ENCODE data around the gene DENND5B.

DENND5B gene

GRCh38 chr12:31524791-31525495, 66.0 kb downstream of the DENND5B start:
- TF ChIP-seq SIN3A (IDR thresholded peaks at IDR 0.05; ENCODE audit: borderline replicate concordance, insufficient read depth, low read length) (no peak), TAF1 (IDR thresholded peaks at IDR 0.05; ENCODE audit: borderline replicate concordance, insufficient read depth, low read length) (no peak), REST (IDR thresholded peaks at IDR 0.05; ENCODE audit: insufficient read depth in 1 of 2, low read depth in 2 of 2, low read length in 2 of 2) (no peak), FOXP2 (optimal IDR thresholded peaks at IDR 0.05; ENCODE audit: borderline replicate concordance, extremely low read depth, extremely low read length, insufficient read depth) (no peak), POLR2AphosphoS5 (IDR thresholded peaks at IDR 0.05; ENCODE audit: low read depth, low read length) (no peak)

- no peak for TF ChIP-seq REST (IDR thresholded peaks at IDR 0.05; ENCODE audit: insufficient read depth in 1 of 2, low read depth in 2 of 2, low read length in 2 of 2)
These were observed 67.6 kb downstream of the DENND5B start for GRCh38 chr12:31523306-31523705.

GRCh38 chr12:31522607-31523006, 68.3 kb downstream of the DENND5B start:
- TF ChIP-seq POLR2AphosphoS5 (IDR thresholded peaks at IDR 0.05; ENCODE audit: low read depth, low read length) = no peak
- TF ChIP-seq FOXP2 (optimal IDR thresholded peaks at IDR 0.05; ENCODE audit: borderline replicate concordance, extremely low read depth, extremely low read length, insufficient read depth) = no peak
- no peak for TF ChIP-seq REST (IDR thresholded peaks at IDR 0.05; ENCODE audit: insufficient read depth in 1 of 2, low read depth in 2 of 2, low read length in 2 of 2)
- TF ChIP-seq TAF1 (IDR thresholded peaks at IDR 0.05; ENCODE audit: borderline replicate concordance, insufficient read depth, low read length) = no peak
- no peak for TF ChIP-seq SIN3A (IDR thresholded peaks at IDR 0.05; ENCODE audit: borderline replicate concordance, insufficient read depth, low read length)

GRCh38 chr12:31521964-31522363, 69.0 kb downstream of the DENND5B start:
- TF ChIP-seq SIN3A (IDR thresholded peaks at IDR 0.05; ENCODE audit: borderline replicate concordance, insufficient read depth, low read length) (no peak), FOXP2 (optimal IDR thresholded peaks at IDR 0.05; ENCODE audit: borderline replicate concordance, extremely low read depth, extremely low read length, insufficient read depth) (no peak), POLR2AphosphoS5 (IDR thresholded peaks at IDR 0.05; ENCODE audit: low read depth, low read length) (no peak), REST (IDR thresholded peaks at IDR 0.05; ENCODE audit: insufficient read depth in 1 of 2, low read depth in 2 of 2, low read length in 2 of 2) (no peak), TAF1 (IDR thresholded peaks at IDR 0.05; ENCODE audit: borderline replicate concordance, insufficient read depth, low read length) (no peak)

GRCh38 chr12:31519511-31519910, 71.4 kb downstream of the DENND5B start:
- TF ChIP-seq REST (IDR thresholded peaks at IDR 0.05; ENCODE audit: insufficient read depth in 1 of 2, low read depth in 2 of 2, low read length in 2 of 2) (no peak), FOXP2 (optimal IDR thresholded peaks at IDR 0.05; ENCODE audit: borderline replicate concordance, extremely low read depth, extremely low read length, insufficient read depth) (no peak), SIN3A (IDR thresholded peaks at IDR 0.05; ENCODE audit: borderline replicate concordance, insufficient read depth, low read length) (no peak), TAF1 (IDR thresholded peaks at IDR 0.05; ENCODE audit: borderline replicate concordance, insufficient read depth, low read length) (no peak), POLR2AphosphoS5 (IDR thresholded peaks at IDR 0.05; ENCODE audit: low read depth, low read length) (no peak)

Measured in PFSK-1 (cell line).